HFFc6 (cell line): Measurements from ENCODE around the gene MYH11. TPM values are rescaled to one million over a fixed set of nuclear protein-coding genes. Genes with fewer than 3 reads are reported as not detected.

Source experiments
- DNase-seq: peaks from one replicate; pipeline ENCODE4 v3.0.0-alpha.2; 2018
- H3K27ac Mint-ChIP-seq: 2 replicates; pipeline ENCODE4 v1.8.0; 2020; ENCODE audit warnings: mild to moderate bottlenecking, mixed read lengths
- H3K27me3 Mint-ChIP-seq: 2 replicates; pipeline ENCODE4 v1.8.0; 2021; ENCODE audit warnings: mild to moderate bottlenecking, moderate library complexity, mixed read lengths; ENCODE audit not compliant: insufficient read depth
- H3K36me3 Mint-ChIP-seq: 2 replicates; pipeline ENCODE4 v1.8.0; 2021; ENCODE audit warnings: low read depth, mixed read lengths
- H3K4me1 Mint-ChIP-seq: 2 replicates; pipeline ENCODE4 v1.8.0; 2020; ENCODE audit warnings: low read depth, mixed read lengths
- H3K4me3 Mint-ChIP-seq: 2 replicates; pipeline ENCODE4 v1.8.0; 2020; ENCODE audit warnings: mild to moderate bottlenecking, moderate library complexity, mixed read lengths
- H3K9me3 Mint-ChIP-seq: 2 replicates; pipeline ENCODE4 v1.8.0; 2020; ENCODE audit warnings: mild to moderate bottlenecking, mixed read lengths
- total RNA-seq, 6 experiments: library from RNA; stranded (reverse); fragmentation: NEBNext Ultra II Directional; extraction: Animal tissue kit (Norgen Biotek cat#: 25700); gene quantifications; 2 replicates in 1 of 6; 3 replicates in 5 of 6; pipeline ENCODE4 v1.2.3, GENCODE V29; 2021
- TF ChIP-seq, protein P1 (sequence below): fragments of 200-600 bp; sonication (generic); IDR thresholded peaks from 2 replicates; pipeline ENCODE4 v1.5.0; 2021; ENCODE audit warnings: antibody characterized with exemption, mild to moderate bottlenecking

MYH11 gene
- total RNA-seq, 6 experiments from 2014 or later = 0.02 to 0.23 (median 0.21) TPM; not detected in 2

DNA sequence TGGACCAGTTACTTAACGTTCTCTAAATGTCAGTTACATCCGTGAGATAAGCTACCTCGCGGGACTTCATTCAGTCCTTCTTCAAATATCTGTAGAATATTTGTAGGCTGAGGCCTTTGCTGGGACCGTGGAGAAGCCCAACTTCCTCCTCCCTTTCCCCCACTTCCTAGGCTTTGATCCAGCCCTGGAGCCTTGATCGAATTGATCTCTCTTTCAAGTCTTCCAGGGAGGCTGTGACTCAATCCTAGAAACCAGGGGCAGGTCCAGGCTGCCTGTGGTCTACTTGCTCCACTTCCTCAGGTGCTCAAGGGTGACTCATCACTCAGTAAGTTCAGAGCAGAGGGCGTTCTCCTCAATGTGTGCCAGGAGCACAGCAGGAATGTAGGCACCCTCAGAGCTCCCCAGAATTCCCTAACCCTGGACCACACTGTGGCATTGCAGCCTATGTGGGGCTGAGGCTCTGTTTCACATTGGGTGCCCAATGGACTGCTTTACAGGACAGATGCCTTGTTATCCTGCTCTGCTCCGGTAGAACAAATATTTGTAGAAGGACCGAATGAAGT, 42.8 kb upstream of the MYH11 start:
- peak overlapping the region; percentile 28; the same call in 1 of the 2 replicates for H3K4me3 Mint-ChIP-seq
- H3K4me1 Mint-ChIP-seq = peaks cover 35% of the 10 kb centered on the region
- no peaks in the 10 kb centered on the region; the same call in 1 of the 2 replicates for H3K27me3 Mint-ChIP-seq
- TF ChIP-seq, protein P1, sequence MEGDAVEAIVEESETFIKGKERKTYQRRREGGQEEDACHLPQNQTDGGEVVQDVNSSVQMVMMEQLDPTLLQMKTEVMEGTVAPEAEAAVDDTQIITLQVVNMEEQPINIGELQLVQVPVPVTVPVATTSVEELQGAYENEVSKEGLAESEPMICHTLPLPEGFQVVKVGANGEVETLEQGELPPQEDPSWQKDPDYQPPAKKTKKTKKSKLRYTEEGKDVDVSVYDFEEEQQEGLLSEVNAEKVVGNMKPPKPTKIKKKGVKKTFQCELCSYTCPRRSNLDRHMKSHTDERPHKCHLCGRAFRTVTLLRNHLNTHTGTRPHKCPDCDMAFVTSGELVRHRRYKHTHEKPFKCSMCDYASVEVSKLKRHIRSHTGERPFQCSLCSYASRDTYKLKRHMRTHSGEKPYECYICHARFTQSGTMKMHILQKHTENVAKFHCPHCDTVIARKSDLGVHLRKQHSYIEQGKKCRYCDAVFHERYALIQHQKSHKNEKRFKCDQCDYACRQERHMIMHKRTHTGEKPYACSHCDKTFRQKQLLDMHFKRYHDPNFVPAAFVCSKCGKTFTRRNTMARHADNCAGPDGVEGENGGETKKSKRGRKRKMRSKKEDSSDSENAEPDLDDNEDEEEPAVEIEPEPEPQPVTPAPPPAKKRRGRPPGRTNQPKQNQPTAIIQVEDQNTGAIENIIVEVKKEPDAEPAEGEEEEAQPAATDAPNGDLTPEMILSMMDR = no peak
- DNase-seq = peak; percentile 76
- H3K27ac Mint-ChIP-seq = peak overlapping the region; percentile 49
- H3K36me3 Mint-ChIP-seq = no peaks in the 10 kb centered on the region
- H3K9me3 Mint-ChIP-seq = no peaks in the 10 kb centered on the region

- Mint-ChIP-seq H3K4me1 (peaks cover 35% of the 10 kb centered on the region), H3K36me3 (no peaks in the 10 kb centered on the region), H3K4me3 (peak overlapping the region; percentile 43; the same call in 1 of the 2 replicates), H3K27me3 (no peaks in the 10 kb centered on the region; the same call in 1 of the 2 replicates), H3K9me3 (no peaks in the 10 kb centered on the region), H3K27ac (peak overlapping the region; percentile 86; the same call in 1 of the 2 replicates)
- TF ChIP-seq, protein P1 = no peak
- DNase-seq = no peak
These were observed 41.8 kb upstream of the MYH11 start for GRCh38 chr16:15898654-15899053.

GRCh38 chr16:15897834-15898254, 41.0 kb upstream of the MYH11 start:
- TF ChIP-seq, protein P1 = no peak
- peaks cover 35% of the 10 kb centered on the region for H3K4me1 Mint-ChIP-seq
- H3K4me3 Mint-ChIP-seq = peak overlapping the region; percentile 73
- DNase-seq = peak; percentile 25
- no peaks in the 10 kb centered on the region for H3K36me3 Mint-ChIP-seq
- no peaks in the 10 kb centered on the region for H3K9me3 Mint-ChIP-seq
- H3K27ac Mint-ChIP-seq = peak overlapping the region; percentile 86
- H3K27me3 Mint-ChIP-seq = no peaks in the 10 kb centered on the region; the same call in 1 of the 2 replicates

GRCh38 chr16:15897121-15897780, 40.4 kb upstream of the MYH11 start:
- DNase-seq = no peak
- H3K36me3 Mint-ChIP-seq = no peaks in the 10 kb centered on the region

GRCh38 chr16:15894571-15895374, 37.9 kb upstream of the MYH11 start:
- DNase-seq = no peak
- H3K9me3 Mint-ChIP-seq = no peaks in the 10 kb centered on the region
- TF ChIP-seq, protein P1 = no peak
- H3K27me3 Mint-ChIP-seq = no peaks in the 10 kb centered on the region; the same call in 1 of the 2 replicates
- peaks cover 23% of the 10 kb centered on the region for H3K4me1 Mint-ChIP-seq
- no peak overlapping the region for H3K4me3 Mint-ChIP-seq
- no peak overlapping the region for H3K27ac Mint-ChIP-seq
- no peaks in the 10 kb centered on the region for H3K36me3 Mint-ChIP-seq

More at GRCh38 chr16:15897121-15897780, 40.4 kb upstream of the MYH11 start:
- Mint-ChIP-seq H3K9me3 (no peaks in the 10 kb centered on the region), H3K4me3 (peak overlapping the region; percentile 73), H3K27me3 (no peaks in the 10 kb centered on the region; the same call in 1 of the 2 replicates), H3K4me1 (peaks cover 35% of the 10 kb centered on the region), H3K27ac (peak overlapping the region; percentile 86)
- TF ChIP-seq, protein P1 = no peak
